Measurements from ENCODE around the gene EIF5A2.

EIF5A2 gene

DNA sequence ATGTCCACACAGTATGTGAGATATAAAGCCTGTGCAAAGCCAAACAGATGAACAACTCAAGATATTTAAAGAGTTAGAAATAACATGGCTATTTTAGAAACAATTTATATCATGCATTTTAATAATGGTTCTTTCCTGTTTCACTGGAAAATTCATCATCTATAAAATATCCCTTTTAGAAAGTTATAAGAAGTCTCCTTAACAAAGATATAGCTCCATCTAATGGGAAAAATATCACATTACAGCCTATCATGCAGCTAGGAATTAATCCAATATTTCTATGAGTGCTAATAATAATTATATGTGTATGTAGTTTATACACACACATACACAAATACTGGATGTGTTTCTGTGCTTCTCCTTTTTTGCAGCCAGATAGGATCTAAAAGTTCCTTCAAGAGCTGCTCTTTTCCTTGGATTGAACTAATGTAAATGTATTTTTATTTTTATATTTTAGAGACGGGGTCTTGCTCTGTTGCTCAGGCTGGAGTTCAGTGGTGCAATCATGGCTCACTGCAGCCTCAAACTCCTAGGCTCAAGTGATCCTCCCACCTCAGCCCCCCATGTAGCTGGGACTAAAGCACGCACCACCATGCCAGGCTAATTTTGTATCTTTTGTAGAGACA, 60.0 kb downstream of the EIF5A2 start:
- DNase-seq, result peak in 1 of 2 donors; percentile 18

GRCh38 chr3:170844377-170844776, 64.1 kb downstream of the EIF5A2 start:
- DNase-seq, result no peak

- DNase-seq, result no peak
Measured at GRCh38 chr3:170840291-170840859, 68.1 kb downstream of the EIF5A2 start.

- DNase-seq, result no peak
Measured at GRCh38 chr3:170839518-170840100, 68.8 kb downstream of the EIF5A2 start.
